22Rv1 (cell line): ENCODE results near the gene SLC38A5.

Experiments used
- H3K27ac ChIP-seq: fragments of 450-650 bp; 2 replicates; pipeline ENCODE4 v1.5.1; 2017
- CTCF ChIP-seq: fragments of 450-650 bp; IDR thresholded peaks from 2 replicates; pipeline ENCODE4 v1.5.1; 2017; ENCODE audit warnings: mild to moderate bottlenecking
- ZFX ChIP-seq: fragments of 450-650 bp; IDR thresholded peaks from 2 replicates; pipeline ENCODE4 v1.6.1; 2017; ENCODE audit warnings: antibody characterized with exemption, borderline replicate concordance

Gene SLC38A5

GRCh38 chrX:48468693-48469691 lies 1.1 kb downstream of the SLC38A5 start:
- TF ChIP-seq CTCF (no peak), ZFX (no peak)
- no peak overlapping the region for H3K27ac ChIP-seq

DNA sequence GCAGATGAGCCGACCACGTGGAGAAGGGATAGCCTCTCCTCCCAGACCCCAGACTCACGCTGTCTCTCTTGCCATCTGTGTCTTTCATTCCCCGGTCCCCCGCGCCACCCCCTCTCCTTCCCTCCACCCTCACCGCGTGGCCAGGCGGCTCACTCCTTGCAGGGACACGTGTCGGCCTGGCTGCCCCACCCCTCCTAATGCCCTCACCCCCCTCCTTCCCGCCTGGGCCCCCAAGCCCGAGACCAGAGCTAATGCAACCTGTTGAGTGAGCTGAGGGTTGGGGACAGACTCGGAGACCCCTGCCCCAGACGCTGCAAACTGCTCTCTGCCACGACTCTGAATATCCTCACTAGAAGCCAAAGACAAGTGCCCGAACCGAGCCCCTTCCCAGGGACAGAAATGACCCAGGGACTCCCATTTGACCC lies 1.8 kb downstream of the SLC38A5 start:
- TF ChIP-seq ZFX (no peak), CTCF (no peak)

DNA sequence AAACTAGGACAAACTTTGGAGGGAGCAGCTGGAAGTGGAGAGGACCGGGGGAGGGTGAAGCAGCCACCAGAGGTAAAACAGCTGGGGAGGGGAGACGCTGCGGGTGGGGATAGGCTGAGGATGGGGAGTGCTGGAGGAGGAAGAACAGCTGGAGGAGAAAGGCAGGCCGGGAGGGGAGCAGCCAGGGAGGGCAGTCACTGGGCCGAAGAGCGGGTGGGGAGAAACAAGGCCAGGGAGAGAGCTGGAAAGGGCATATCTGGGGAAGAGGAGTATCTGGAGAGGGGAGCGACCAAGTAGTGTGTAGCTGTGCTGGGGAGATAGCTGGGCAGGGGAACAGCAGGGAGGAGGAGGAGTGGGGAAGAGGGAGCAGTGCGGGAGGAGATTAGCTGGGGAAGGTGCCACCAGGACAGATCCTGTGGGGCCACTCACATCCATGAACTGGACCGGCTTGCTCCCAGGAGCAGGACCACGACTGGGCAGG lies 2.7 kb downstream of the SLC38A5 start:
- no peak overlapping the region for H3K27ac ChIP-seq
- no peak for TF ChIP-seq CTCF
- no peak for TF ChIP-seq ZFX

More for the DNA sequence above, 1.8 kb downstream of the SLC38A5 start:
- no peak overlapping the region for H3K27ac ChIP-seq

- no peak overlapping the region for H3K27ac ChIP-seq
- TF ChIP-seq ZFX (no peak), CTCF (no peak)
These were observed 3.4 kb downstream of the SLC38A5 start for GRCh38 chrX:48466696-48467095.

DNA sequence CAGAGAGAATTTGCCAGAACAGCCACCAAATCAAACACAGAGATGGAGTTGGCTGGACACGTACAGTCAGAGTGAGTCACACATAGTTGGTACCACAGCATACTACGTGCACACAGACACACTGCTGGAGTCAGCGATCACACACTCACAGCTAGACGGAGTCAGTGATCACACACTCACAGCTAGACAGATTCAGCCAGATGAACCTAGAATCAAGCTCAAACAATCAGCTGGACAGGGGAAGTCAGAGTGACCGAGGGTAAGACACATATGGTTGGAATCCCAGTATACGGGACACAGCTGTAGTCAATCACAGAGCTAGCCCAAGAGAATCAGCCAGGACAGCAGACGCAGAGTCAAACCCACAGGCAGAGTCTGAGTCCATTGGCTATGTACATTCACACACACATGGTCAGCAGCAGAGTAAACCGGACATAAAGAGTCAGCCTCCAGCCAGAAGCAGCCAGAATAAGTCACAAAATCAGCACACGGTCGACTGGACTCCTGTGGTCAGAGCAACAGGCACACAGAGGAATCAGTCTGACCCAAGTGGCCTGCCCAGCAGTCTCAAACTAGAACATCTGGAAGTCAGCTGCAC lies 4.6 kb downstream of the SLC38A5 start:
- H3K27ac ChIP-seq: no peak overlapping the region
- TF ChIP-seq CTCF (no peak), ZFX (no peak)

GRCh38 chrX:48461830-48462229 lies 8.2 kb downstream of the SLC38A5 start:
- TF ChIP-seq ZFX: no peak
- TF ChIP-seq CTCF: no peak
- no peak overlapping the region for H3K27ac ChIP-seq

DNA sequence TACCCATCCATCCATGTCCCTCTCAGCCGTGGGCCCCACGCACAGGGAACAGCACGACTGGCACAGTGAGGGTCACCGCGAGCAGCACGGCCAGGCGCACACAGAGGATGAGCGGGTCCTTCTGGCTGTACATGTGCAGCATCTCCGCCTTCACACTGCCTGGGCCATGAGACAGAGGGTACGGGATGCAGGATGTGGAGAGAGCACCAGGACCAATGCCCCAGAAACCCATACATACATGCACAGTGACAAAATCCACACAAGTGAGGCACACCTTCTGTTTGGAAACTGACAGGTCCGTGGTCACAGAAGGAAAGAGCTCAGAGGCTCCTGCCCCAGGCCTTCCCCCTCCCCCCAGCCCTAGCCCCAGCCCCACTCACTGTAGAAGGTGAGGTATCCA lies 9.5 kb downstream of the SLC38A5 start:
- TF ChIP-seq ZFX: no peak
- TF ChIP-seq CTCF: no peak
- no peak overlapping the region for H3K27ac ChIP-seq
